Astrocyte of the cerebellum (primary cell): ENCODE measurements around the gene CABCOCO1.
A peak's percentile ranks its signal among the peaks of the same experiment; 100 is the strongest.
"Not testable (repeated sequence)": the region's sequence is repeated elsewhere in the genome, so short reads cannot be mapped to it uniquely, and the experiment has no call there.

ENCODE experiments used
- DNase-seq: peaks from one replicate; pipeline ENCODE4 v3.0.0-alpha.2; 2011; ENCODE audit warnings: low read depth
- H3K4me3 ChIP-seq: 2 replicates; pipeline ENCODE4 v1.5.1; 2011; ENCODE audit warnings: mild to moderate bottlenecking, low read depth, low read length, moderate library complexity
- CTCF ChIP-seq: IDR thresholded peaks from 2 replicates; pipeline ENCODE4 v1.5.1; 2012; ENCODE audit warnings: low read length, low read depth, moderate library complexity, mild to moderate bottlenecking; ENCODE audit errors: missing control alignments
- in situ Hi-C: cut with HindIII; loops from 2 replicates; pipeline ENCODE4 v1.10.0; 2017; ENCODE audit warnings: low sequenced_read_pairs

Gene CABCOCO1

GRCh38 chr10:61701055-61701705 lies 38.5 kb downstream of the CABCOCO1 start:
- no peak overlapping the region for H3K4me3 ChIP-seq
- no peak for TF ChIP-seq CTCF
- in situ Hi-C loops, result no loop called here
- no peak for DNase-seq

- no peak for TF ChIP-seq CTCF
- in situ Hi-C loops, result no loop called here
- no peak for DNase-seq
- no peak overlapping the region for H3K4me3 ChIP-seq
Measured at GRCh38 chr10:61701706-61702105, 39.0 kb downstream of the CABCOCO1 start.

GRCh38 chr10:61702584-61702983 lies 39.9 kb downstream of the CABCOCO1 start:
- no peak for TF ChIP-seq CTCF
- in situ Hi-C loops, result no loop called here
- H3K4me3 ChIP-seq, result no peak overlapping the region
- DNase-seq, result no peak

- TF ChIP-seq CTCF, result no peak
- in situ Hi-C loops, result no loop called here
- H3K4me3 ChIP-seq, result no peak overlapping the region
- no peak for DNase-seq
Measured at GRCh38 chr10:61705022-61705613, 42.4 kb downstream of the CABCOCO1 start.

GRCh38 chr10:61708846-61709245 lies 46.1 kb downstream of the CABCOCO1 start:
- no peak overlapping the region for H3K4me3 ChIP-seq
- TF ChIP-seq CTCF, result no peak
- peak; percentile 3 for DNase-seq
- in situ Hi-C loops, result no loop called here

- H3K4me3 ChIP-seq, DNase-seq, in situ Hi-C loops: not testable (repeated sequence)
Measured at GRCh38 chr10:61712105-61712504, 49.4 kb downstream of the CABCOCO1 start.

- DNase-seq, H3K4me3 ChIP-seq, in situ Hi-C loops: not testable (repeated sequence)
Measured at GRCh38 chr10:61719475-61719874, 56.7 kb downstream of the CABCOCO1 start.

GRCh38 chr10:61719906-61720305 lies 57.2 kb downstream of the CABCOCO1 start:
- no peak for DNase-seq
- no peak for TF ChIP-seq CTCF
- in situ Hi-C loops, result no loop called here
- no peak overlapping the region for H3K4me3 ChIP-seq
